ENCODE data around the gene IL37. TPM values are rescaled to one million over a fixed set of nuclear protein-coding genes. Genes with fewer than 3 reads are reported as not detected.

IL37 gene
- total RNA-seq, 2 donors from 2014 or later: 1.4 TPM; not detected in 1

- DNase-seq (ENCODE audit: low spot score): peak; percentile 95
- WGBS: 25% methylated on average over 7 of the region's 7 CpGs
- intact Hi-C loops (cut with DNase I): no loop called here
These were observed 41.6 kb upstream of the IL37 start for GRCh38 chr2:112869258-112869842.

GRCh38 chr2:112870841-112871835 lies 39.8 kb upstream of the IL37 start:
- no peak overlapping the region for H3K27ac ChIP-seq
- peaks cover 4% of the 10 kb centered on the region for H3K4me1 ChIP-seq (replicated peaks)
- intact Hi-C loops (cut with DNase I): no loop called here
- no peaks in the 10 kb centered on the region for H3K27me3 ChIP-seq (replicated peaks; ENCODE audit: insufficient read depth)
- no peaks in the 10 kb centered on the region for H3K9me3 ChIP-seq
- DNase-seq (ENCODE audit: low spot score): no peak
- H3K4me3 ChIP-seq: no peak overlapping the region
- H3K36me3 ChIP-seq: no peaks in the 10 kb centered on the region
- WGBS: 79% methylated on average over 9 of the region's 9 CpGs
- TF ChIP-seq POLR2AphosphoS5 (IDR thresholded peaks at IDR 0.05): no peak
- no peak for TF ChIP-seq POLR2A (IDR thresholded peaks at IDR 0.05)
- no peak for TF ChIP-seq CTCF (IDR thresholded peaks at IDR 0.05)

More at GRCh38 chr2:112869258-112869842, 41.6 kb upstream of the IL37 start:
- no peak for TF ChIP-seq POLR2A (IDR thresholded peaks at IDR 0.05)
- no peak for TF ChIP-seq CTCF (IDR thresholded peaks at IDR 0.05)
- TF ChIP-seq POLR2AphosphoS5 (IDR thresholded peaks at IDR 0.05): peak; percentile 72
- H3K9me3 ChIP-seq: no peaks in the 10 kb centered on the region
- H3K4me3 ChIP-seq: no peak overlapping the region
- no peak overlapping the region for H3K27ac ChIP-seq
- H3K36me3 ChIP-seq: no peaks in the 10 kb centered on the region
- H3K4me1 ChIP-seq (replicated peaks): peaks cover 4% of the 10 kb centered on the region
- no peaks in the 10 kb centered on the region for H3K27me3 ChIP-seq (replicated peaks; ENCODE audit: insufficient read depth)

- intact Hi-C loops (cut with DNase I): no loop called here
- DNase-seq (ENCODE audit: low spot score): no peak
- WGBS: 96% methylated on average over 3 of the region's 3 CpGs
- no peaks in the 10 kb centered on the region for H3K36me3 ChIP-seq
- no peaks in the 10 kb centered on the region for H3K9me3 ChIP-seq
- no peak overlapping the region for H3K27ac ChIP-seq
- no peaks in the 10 kb centered on the region for H3K27me3 ChIP-seq (replicated peaks; ENCODE audit: insufficient read depth)
- H3K4me1 ChIP-seq (replicated peaks): no peaks in the 10 kb centered on the region
- no peak overlapping the region for H3K4me3 ChIP-seq
- TF ChIP-seq POLR2A (IDR thresholded peaks at IDR 0.05) (no peak), CTCF (IDR thresholded peaks at IDR 0.05) (no peak), POLR2AphosphoS5 (IDR thresholded peaks at IDR 0.05) (no peak)
These were observed 34.6 kb upstream of the IL37 start for GRCh38 chr2:112876257-112876970.

GRCh38 chr2:112876971-112877361 lies 34.0 kb upstream of the IL37 start:
- intact Hi-C loops (cut with DNase I): no loop called here
- DNase-seq (ENCODE audit: low spot score): no peak
- Histone ChIP-seq H3K27ac (no peak overlapping the region), H3K27me3 (replicated peaks; ENCODE audit: insufficient read depth) (no peaks in the 10 kb centered on the region), H3K9me3 (no peaks in the 10 kb centered on the region), H3K4me3 (no peak overlapping the region), H3K36me3 (no peaks in the 10 kb centered on the region), H3K4me1 (replicated peaks) (no peaks in the 10 kb centered on the region)
- TF ChIP-seq POLR2A (IDR thresholded peaks at IDR 0.05) (no peak), CTCF (IDR thresholded peaks at IDR 0.05) (no peak), POLR2AphosphoS5 (IDR thresholded peaks at IDR 0.05) (no peak)
- WGBS: 92% methylated on average over 4 of the region's 4 CpGs

All from prostate gland (tissue), 2 donors.